NB4 (cell line): ENCODE results near the gene CSNK1A1.

Source experiments
- POLR2A ChIP-seq: IDR thresholded peaks from 2 replicates; pipeline ENCODE4 v1.6.1; 2011; ENCODE audit warnings: mild to moderate bottlenecking; ENCODE audit not compliant: insufficient read length; ENCODE audit errors: extremely low read depth
- TF ChIP-seq, protein P1 (sequence below): IDR thresholded peaks from one replicate; pipeline ENCODE4 v1.5.1; 2012; ENCODE audit warnings: low read depth, low read length

DNA sequence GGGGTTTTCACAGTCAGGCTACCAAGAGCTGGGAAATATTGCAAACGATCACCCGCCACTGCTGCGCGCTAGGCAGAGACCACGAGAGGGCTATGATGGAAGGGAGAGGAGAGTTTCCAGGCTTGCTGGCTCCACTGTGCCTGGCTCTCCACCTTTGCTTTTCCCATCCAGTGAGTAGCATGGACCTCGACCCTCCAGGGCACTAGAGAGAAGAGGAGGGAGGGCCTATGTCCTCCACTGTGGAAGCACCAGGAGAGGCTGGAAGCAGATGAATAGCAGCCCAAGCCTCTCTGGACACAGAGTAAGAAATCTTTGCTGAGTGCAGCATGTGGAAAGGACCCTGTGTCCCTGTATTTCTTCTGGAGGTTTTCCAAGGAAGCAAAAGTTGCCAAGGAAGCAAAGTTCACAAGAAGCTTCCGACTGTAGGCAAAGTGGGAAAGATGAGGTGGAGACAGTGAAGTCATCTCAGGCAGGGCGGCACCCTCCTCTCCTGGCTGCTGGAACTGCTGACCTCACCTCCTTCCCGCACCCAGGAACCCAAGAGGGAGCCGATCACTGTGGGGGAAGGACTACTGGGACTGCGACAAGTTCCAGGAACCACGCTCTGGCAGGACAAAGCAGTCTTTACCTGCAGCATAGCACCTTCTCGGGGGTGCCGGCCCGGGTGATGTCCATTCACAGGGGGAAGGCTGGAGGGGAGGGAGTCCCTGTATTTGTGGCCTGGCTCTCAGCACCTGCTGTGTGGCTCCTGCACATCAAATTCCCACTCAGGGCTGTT, 79.6 kb downstream of the CSNK1A1 start:
- TF ChIP-seq, protein P1, sequence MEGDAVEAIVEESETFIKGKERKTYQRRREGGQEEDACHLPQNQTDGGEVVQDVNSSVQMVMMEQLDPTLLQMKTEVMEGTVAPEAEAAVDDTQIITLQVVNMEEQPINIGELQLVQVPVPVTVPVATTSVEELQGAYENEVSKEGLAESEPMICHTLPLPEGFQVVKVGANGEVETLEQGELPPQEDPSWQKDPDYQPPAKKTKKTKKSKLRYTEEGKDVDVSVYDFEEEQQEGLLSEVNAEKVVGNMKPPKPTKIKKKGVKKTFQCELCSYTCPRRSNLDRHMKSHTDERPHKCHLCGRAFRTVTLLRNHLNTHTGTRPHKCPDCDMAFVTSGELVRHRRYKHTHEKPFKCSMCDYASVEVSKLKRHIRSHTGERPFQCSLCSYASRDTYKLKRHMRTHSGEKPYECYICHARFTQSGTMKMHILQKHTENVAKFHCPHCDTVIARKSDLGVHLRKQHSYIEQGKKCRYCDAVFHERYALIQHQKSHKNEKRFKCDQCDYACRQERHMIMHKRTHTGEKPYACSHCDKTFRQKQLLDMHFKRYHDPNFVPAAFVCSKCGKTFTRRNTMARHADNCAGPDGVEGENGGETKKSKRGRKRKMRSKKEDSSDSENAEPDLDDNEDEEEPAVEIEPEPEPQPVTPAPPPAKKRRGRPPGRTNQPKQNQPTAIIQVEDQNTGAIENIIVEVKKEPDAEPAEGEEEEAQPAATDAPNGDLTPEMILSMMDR: no peak
- TF ChIP-seq POLR2A: no peak
